Panc1 (cell line): ENCODE measurements around the gene AGPAT3. TPM values are rescaled to one million over a fixed set of nuclear protein-coding genes. Genes with fewer than 3 reads are reported as not detected.

Experiments
- ATAC-seq: fragments of 200-7000 bp; cut with Tn5 transposase; 2 replicates; pipeline ENCODE4 v1.9.1; 2020; ENCODE audit warnings: mild to moderate bottlenecking, moderate library complexity
- BruUV-seq: library from RNA; stranded (reverse); fragments of 400-500 nt; replicated peaks from 2 replicates; lab custom pipeline; 2021; lab: Mats Ljungman, UMichigan
- CTCF ChIA-PET: fragments of 300-600 bp; sonication (Branson Sonifier 250); formaldehyde crosslinking; loops from one replicate; lab custom pipeline; 2022; ENCODE audit warnings: antibody characterized with exemption; lab: Charles Lee
- POLR2A ChIA-PET: fragments of 300-600 bp; sonication (Branson Sonifier 250); formaldehyde crosslinking; loops from one replicate; lab custom pipeline; 2022; ENCODE audit warnings: antibody characterized with exemption; lab: Charles Lee
- DNase-seq: peaks from one replicate; pipeline ENCODE4 v3.0.0-alpha.2; 2010; ENCODE audit warnings: low read depth, low spot score
- H3K27ac ChIP-seq: 2 replicates; pipeline ENCODE4 v1.5.1; 2011; ENCODE audit warnings: mild to moderate bottlenecking, low read length, inconsistent platforms
- H3K27me3 ChIP-seq: fragments of 200-500 bp; sonication (Bioruptor generic); 2 replicates; pipeline ENCODE4 v1.6.0; 2014; ENCODE audit warnings: low read length, inconsistent platforms; ENCODE audit not compliant: control insufficient read depth, insufficient read depth
- H3K36me3 ChIP-seq: fragments of 200-500 bp; sonication (Bioruptor generic); 2 replicates; pipeline ENCODE4 v1.5.1; 2014; ENCODE audit warnings: inconsistent platforms, mild to moderate bottlenecking, low read length, moderate library complexity; ENCODE audit not compliant: control insufficient read depth, insufficient read depth
- H3K4me1 ChIP-seq: 2 replicates; pipeline ENCODE4 v1.5.1; 2011; ENCODE audit warnings: inconsistent platforms, mild to moderate bottlenecking, low read length, moderate library complexity; ENCODE audit not compliant: control insufficient read depth, insufficient read depth
- H3K4me3 ChIP-seq, 2 experiments: 2 replicates each; pipeline ENCODE4 v1.5.1; 2011 to 2012; ENCODE audit warnings: low read depth in 2 of 2, low read length in 2 of 2, mild to moderate bottlenecking in 2 of 2, inconsistent platforms in 1 of 2, moderate library complexity in 1 of 2
- H3K9me3 ChIP-seq: fragments of 200-500 bp; sonication (Bioruptor generic); 2 replicates; pipeline ENCODE4 v1.5.1; 2014; ENCODE audit warnings: low read depth, mild to moderate bottlenecking, inconsistent platforms, low read length, moderate library complexity; ENCODE audit not compliant: control insufficient read depth, insufficient read depth
- POLR2AphosphoS5 ChIP-seq: IDR thresholded peaks from 2 replicates; pipeline ENCODE4 v1.6.1; 2012; ENCODE audit warnings: mild to moderate bottlenecking, low read depth, low read length, moderate library complexity
- SIN3A ChIP-seq: IDR thresholded peaks from 2 replicates; pipeline ENCODE4 v1.6.1; 2012; ENCODE audit warnings: low read depth, mild to moderate bottlenecking, low read length, moderate library complexity, borderline replicate concordance; ENCODE audit not compliant: insufficient read depth
- TCF7L2 ChIP-seq: IDR thresholded peaks from 2 replicates; pipeline ENCODE4 v1.6.1; 2011; ENCODE audit warnings: mild to moderate bottlenecking, low read depth, low read length, inconsistent platforms
- in situ Hi-C: cut with HindIII; loops from 2 replicates; pipeline ENCODE4 v1.10.0; 2016; ENCODE audit warnings: low sequenced_read_pairs, low pct_unique_long_range_greater_than_20kb
- intact Hi-C: fragments of 100-400 bp; cut with micrococcal nuclease; formaldehyde crosslinking; loops from one replicate; pipeline ENCODE4 v1.10.0; 2022; ENCODE audit not compliant: unreplicated experiment
- total RNA-seq: library from RNA; stranded (reverse); gene quantifications from one replicate; pipeline ENCODE4 v1.2.1, GENCODE V29; 2021; ENCODE audit not compliant: unreplicated experiment
- TF ChIP-seq, protein P1 (sequence below): fragments of 450-650 bp; IDR thresholded peaks from 2 replicates; pipeline ENCODE4 v1.5.1; 2017; ENCODE audit warnings: mild to moderate bottlenecking
- TF ChIP-seq, protein P2 (sequence below), 2 experiments: IDR thresholded peaks; 2 replicates each; pipeline ENCODE4 v1.6.1; 2011 to 2012; ENCODE audit warnings: low read depth in 2 of 2, control low read depth in 1 of 2, low read length in 1 of 2, mild to moderate bottlenecking in 1 of 2, moderate library complexity in 1 of 2; ENCODE audit not compliant: insufficient read depth in 1 of 2

AGPAT3 gene
- total RNA-seq, 1 experiment from 2014 or later, result 40.1 TPM

DNA sequence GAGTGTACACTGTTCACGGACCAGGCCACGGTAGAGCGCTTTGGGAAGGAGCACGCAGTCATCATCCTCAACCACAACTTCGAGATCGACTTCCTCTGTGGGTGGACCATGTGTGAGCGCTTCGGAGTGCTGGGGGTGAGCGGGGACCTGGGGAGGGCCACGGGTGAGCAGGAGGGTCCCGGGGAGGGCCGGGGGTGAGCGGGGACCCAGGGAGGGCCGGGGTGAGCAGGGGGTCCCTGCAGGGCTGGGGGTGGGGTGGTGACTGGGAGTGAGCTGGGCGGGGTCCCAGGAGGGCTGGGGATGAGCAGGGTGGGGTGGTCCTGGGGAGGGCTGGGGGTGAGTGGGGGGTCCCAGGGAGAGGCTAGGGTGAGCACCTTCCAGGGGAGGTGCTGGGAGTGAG is 103.0 kb downstream of the AGPAT3 start:
- ATAC-seq (no peak), DNase-seq (no peak)
- Histone ChIP-seq H3K27ac (no peak overlapping the region), H3K9me3 (no peaks in the 10 kb centered on the region), H3K27me3 (no peaks in the 10 kb centered on the region), H3K36me3 (no peaks in the 10 kb centered on the region), H3K4me1 (no peaks in the 10 kb centered on the region), H3K4me3 (no peak overlapping the region)
- TF ChIP-seq TCF7L2, result no peak
- TF ChIP-seq, protein P1, sequence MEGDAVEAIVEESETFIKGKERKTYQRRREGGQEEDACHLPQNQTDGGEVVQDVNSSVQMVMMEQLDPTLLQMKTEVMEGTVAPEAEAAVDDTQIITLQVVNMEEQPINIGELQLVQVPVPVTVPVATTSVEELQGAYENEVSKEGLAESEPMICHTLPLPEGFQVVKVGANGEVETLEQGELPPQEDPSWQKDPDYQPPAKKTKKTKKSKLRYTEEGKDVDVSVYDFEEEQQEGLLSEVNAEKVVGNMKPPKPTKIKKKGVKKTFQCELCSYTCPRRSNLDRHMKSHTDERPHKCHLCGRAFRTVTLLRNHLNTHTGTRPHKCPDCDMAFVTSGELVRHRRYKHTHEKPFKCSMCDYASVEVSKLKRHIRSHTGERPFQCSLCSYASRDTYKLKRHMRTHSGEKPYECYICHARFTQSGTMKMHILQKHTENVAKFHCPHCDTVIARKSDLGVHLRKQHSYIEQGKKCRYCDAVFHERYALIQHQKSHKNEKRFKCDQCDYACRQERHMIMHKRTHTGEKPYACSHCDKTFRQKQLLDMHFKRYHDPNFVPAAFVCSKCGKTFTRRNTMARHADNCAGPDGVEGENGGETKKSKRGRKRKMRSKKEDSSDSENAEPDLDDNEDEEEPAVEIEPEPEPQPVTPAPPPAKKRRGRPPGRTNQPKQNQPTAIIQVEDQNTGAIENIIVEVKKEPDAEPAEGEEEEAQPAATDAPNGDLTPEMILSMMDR, result no peak
- TF ChIP-seq POLR2AphosphoS5, result no peak
- TF ChIP-seq SIN3A, result no peak
- TF ChIP-seq, protein P2, sequence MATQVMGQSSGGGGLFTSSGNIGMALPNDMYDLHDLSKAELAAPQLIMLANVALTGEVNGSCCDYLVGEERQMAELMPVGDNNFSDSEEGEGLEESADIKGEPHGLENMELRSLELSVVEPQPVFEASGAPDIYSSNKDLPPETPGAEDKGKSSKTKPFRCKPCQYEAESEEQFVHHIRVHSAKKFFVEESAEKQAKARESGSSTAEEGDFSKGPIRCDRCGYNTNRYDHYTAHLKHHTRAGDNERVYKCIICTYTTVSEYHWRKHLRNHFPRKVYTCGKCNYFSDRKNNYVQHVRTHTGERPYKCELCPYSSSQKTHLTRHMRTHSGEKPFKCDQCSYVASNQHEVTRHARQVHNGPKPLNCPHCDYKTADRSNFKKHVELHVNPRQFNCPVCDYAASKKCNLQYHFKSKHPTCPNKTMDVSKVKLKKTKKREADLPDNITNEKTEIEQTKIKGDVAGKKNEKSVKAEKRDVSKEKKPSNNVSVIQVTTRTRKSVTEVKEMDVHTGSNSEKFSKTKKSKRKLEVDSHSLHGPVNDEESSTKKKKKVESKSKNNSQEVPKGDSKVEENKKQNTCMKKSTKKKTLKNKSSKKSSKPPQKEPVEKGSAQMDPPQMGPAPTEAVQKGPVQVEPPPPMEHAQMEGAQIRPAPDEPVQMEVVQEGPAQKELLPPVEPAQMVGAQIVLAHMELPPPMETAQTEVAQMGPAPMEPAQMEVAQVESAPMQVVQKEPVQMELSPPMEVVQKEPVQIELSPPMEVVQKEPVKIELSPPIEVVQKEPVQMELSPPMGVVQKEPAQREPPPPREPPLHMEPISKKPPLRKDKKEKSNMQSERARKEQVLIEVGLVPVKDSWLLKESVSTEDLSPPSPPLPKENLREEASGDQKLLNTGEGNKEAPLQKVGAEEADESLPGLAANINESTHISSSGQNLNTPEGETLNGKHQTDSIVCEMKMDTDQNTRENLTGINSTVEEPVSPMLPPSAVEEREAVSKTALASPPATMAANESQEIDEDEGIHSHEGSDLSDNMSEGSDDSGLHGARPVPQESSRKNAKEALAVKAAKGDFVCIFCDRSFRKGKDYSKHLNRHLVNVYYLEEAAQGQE (IDR thresholded peaks at IDR 0.05; ENCODE audit: insufficient read depth in 1 of 2, low read depth in 2 of 2, low read length in 1 of 2), result no peak
- intact Hi-C loops (no loop called here), in situ Hi-C loops (no loop called here)
- BruUV-seq, result no TSS peak
- CTCF ChIA-PET, result no interaction called here
- POLR2A ChIA-PET, result no interaction called here

DNA sequence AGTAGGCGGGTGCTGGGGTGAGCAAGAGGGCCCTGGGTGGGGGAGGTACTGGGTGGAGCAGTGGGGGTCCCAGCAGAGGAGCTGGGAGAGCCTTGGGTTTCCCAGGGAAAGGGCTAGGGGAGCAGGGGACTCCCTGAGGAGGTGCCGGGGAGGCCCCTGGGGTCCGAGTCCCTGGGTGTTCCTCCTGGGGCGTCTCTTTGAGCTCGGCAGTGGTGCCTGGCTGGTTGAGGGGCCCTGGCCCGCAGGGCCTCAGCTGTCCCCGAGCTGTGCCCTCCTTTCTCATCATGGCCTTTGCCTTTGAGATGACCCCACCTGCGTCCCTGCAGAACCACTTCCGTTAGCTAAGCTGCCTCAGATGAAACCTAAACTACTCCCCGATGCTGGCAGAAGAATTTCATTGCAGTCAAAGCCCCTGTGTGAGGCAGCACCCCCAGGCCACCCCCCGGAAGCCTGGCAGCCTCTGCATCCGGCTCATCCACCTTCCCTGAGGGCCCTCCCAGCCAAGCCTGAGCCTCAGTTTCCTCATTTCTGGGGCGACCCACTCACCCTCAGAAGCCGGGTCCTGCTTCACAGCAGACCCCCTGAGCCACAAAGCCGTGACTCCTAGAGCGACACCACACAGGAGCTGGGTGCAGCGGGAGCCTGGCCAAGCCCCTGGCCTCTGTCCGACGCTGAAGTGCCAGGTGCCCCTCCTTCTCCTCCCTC is 103.5 kb downstream of the AGPAT3 start:
- Histone ChIP-seq H3K4me1 (no peaks in the 10 kb centered on the region), H3K4me3 (no peak overlapping the region), H3K9me3 (no peaks in the 10 kb centered on the region), H3K27ac (no peak overlapping the region), H3K27me3 (no peaks in the 10 kb centered on the region), H3K36me3 (no peaks in the 10 kb centered on the region)
- TF ChIP-seq POLR2AphosphoS5 (no peak), SIN3A (no peak), TCF7L2 (no peak)
- TF ChIP-seq, protein P2 (IDR thresholded peaks at IDR 0.05; ENCODE audit: insufficient read depth in 1 of 2, low read depth in 2 of 2, low read length in 1 of 2), result no peak
- TF ChIP-seq, protein P1, result no peak
- intact Hi-C loops, result no loop called here
- no TSS peak for BruUV-seq
- ATAC-seq (no peak), DNase-seq (no peak)
- ChIA-PET CTCF (no interaction called here), POLR2A (no interaction called here)
- in situ Hi-C loops, result no loop called here
